Stimulated activated CD4-positive, alpha-beta T cell treated with anti-CD3 and anti-CD28 coated beads, Interleukin-15, amount 100 ng/mL, for 48 hours (primary cell): ENCODE results near the gene SLC29A1.
"Not testable (repeated sequence)": the region's sequence is repeated elsewhere in the genome, so short reads cannot be mapped to it uniquely, and the experiment has no call there.

Experiments used
- DNase-seq, 2 donors: peaks; one replicate each; pipeline ENCODE4 v3.0.0-alpha.2; 2020; ENCODE audit warnings: low read depth in 2 of 2

The SLC29A1 gene

GRCh38 chr6:44223319-44224028, at the start of gene SLC29A1:
SLC29A1 (plus strand) TSS chr6:44223595; CDS start chr6:44227314, 3,719 bp downstream.
- DNase-seq = peak; percentile 70 to 84

- no peak for DNase-seq
Observed at GRCh38 chr6:44176130-44176761, 47.1 kb upstream of the SLC29A1 start.

GRCh38 chr6:44176762-44177509, 46.5 kb upstream of the SLC29A1 start:
- DNase-seq = no peak

GRCh38 chr6:44177691-44178423, 45.5 kb upstream of the SLC29A1 start:
- DNase-seq = no peak

- no peak for DNase-seq
Observed at GRCh38 chr6:44178424-44179071, 44.8 kb upstream of the SLC29A1 start.

GRCh38 chr6:44179072-44179536, 44.3 kb upstream of the SLC29A1 start:
- no peak for DNase-seq

GRCh38 chr6:44179648-44180047, 43.7 kb upstream of the SLC29A1 start:
- DNase-seq = no peak

GRCh38 chr6:44180406-44180805, 43.0 kb upstream of the SLC29A1 start:
- DNase-seq = no peak

- no peak for DNase-seq
Observed at GRCh38 chr6:44180886-44181285, 42.5 kb upstream of the SLC29A1 start.

- not testable (repeated sequence) for DNase-seq
Observed at GRCh38 chr6:44181784-44182183, 41.6 kb upstream of the SLC29A1 start.

- no peak for DNase-seq
Observed at GRCh38 chr6:44182911-44183390, 40.4 kb upstream of the SLC29A1 start.

- DNase-seq = no peak
Observed at GRCh38 chr6:44183783-44184182, 39.6 kb upstream of the SLC29A1 start.

GRCh38 chr6:44185356-44185755, 38.0 kb upstream of the SLC29A1 start:
- DNase-seq = not testable (repeated sequence)

GRCh38 chr6:44185953-44186634, 37.3 kb upstream of the SLC29A1 start:
- no peak for DNase-seq

GRCh38 chr6:44186635-44187025, 36.8 kb upstream of the SLC29A1 start:
- no peak for DNase-seq

GRCh38 chr6:44188819-44189218, 34.6 kb upstream of the SLC29A1 start:
- DNase-seq = no peak

GRCh38 chr6:44189257-44189656, 34.1 kb upstream of the SLC29A1 start:
- no peak for DNase-seq

GRCh38 chr6:44190715-44191114, 32.7 kb upstream of the SLC29A1 start:
- DNase-seq = no peak

GRCh38 chr6:44192428-44193041, 30.9 kb upstream of the SLC29A1 start:
- no peak for DNase-seq

GRCh38 chr6:44193307-44193910, 30.0 kb upstream of the SLC29A1 start:
- no peak for DNase-seq
